ENCODE measurements around the gene EMP3. TPM values are rescaled to one million over a fixed set of nuclear protein-coding genes. Genes with fewer than 3 reads are reported as not detected.
"Not testable (repeated sequence)": the region's sequence is repeated elsewhere in the genome, so short reads cannot be mapped to it uniquely, and the experiment has no call there.

EMP3 gene
- total RNA-seq, 1 donor from 2014 or later: 6.5 TPM

DNA sequence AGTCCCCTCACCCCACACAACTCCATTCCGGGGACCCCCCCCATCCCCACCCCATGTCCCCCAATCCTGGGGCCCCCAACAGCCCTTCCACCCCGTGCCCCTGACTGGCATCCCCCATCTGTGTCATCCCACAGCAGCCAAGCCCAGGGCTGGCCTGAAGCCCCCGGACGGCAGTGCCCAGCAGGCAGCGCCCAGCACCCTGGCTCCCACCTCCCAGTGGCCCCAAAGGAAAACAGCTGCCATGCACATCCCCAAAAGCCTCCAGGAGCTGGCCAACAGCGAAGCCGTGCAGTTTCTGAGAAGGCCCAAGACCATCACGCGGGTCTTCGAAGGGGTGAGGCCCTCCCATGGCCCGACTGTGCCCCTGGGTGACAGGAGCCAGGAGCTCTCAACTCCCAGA lies 40.2 kb downstream of the EMP3 start:
- TF ChIP-seq, protein P1, sequence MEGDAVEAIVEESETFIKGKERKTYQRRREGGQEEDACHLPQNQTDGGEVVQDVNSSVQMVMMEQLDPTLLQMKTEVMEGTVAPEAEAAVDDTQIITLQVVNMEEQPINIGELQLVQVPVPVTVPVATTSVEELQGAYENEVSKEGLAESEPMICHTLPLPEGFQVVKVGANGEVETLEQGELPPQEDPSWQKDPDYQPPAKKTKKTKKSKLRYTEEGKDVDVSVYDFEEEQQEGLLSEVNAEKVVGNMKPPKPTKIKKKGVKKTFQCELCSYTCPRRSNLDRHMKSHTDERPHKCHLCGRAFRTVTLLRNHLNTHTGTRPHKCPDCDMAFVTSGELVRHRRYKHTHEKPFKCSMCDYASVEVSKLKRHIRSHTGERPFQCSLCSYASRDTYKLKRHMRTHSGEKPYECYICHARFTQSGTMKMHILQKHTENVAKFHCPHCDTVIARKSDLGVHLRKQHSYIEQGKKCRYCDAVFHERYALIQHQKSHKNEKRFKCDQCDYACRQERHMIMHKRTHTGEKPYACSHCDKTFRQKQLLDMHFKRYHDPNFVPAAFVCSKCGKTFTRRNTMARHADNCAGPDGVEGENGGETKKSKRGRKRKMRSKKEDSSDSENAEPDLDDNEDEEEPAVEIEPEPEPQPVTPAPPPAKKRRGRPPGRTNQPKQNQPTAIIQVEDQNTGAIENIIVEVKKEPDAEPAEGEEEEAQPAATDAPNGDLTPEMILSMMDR (IDR thresholded peaks at IDR 0.05; ENCODE audit: partially characterized antibody, unreplicated experiment): no peak
- Mint-ChIP-seq H3K27me3 (ENCODE audit: unreplicated experiment) (peaks cover 4% of the 10 kb centered on the region), H3K27ac (ENCODE audit: unreplicated experiment) (no peak overlapping the region), H3K4me1 (ENCODE audit: low read depth, unreplicated experiment) (peaks cover 11% of the 10 kb centered on the region), H3K4me3 (ENCODE audit: unreplicated experiment) (no peak overlapping the region), H3K36me3 (ENCODE audit: unreplicated experiment) (no peaks in the 10 kb centered on the region), H3K9me3 (ENCODE audit: unreplicated experiment) (peaks cover 4% of the 10 kb centered on the region)
- no peak for DNase-seq

DNA sequence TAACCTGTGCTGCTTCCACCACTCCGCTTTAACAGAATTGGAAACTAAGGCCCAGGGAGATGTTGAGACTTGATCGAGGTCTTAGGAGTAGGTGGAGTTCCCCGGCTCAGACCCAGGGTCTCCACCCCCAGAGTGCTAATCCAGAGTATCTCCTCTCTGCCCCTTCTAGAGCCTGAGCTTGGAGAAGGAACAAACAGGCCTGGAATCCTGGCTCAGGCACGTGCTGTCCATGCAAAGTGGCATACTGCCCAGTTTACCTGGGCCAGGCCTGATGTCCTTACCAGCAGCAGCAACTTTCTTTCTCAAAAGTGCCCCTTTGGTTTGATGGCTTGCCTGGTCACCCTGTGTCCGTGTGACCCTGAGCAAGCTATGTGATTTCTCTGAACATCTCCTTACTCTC lies 42.5 kb downstream of the EMP3 start:
- TF ChIP-seq, protein P1 (IDR thresholded peaks at IDR 0.05; ENCODE audit: partially characterized antibody, unreplicated experiment): no peak
- no peaks in the 10 kb centered on the region for H3K36me3 Mint-ChIP-seq (ENCODE audit: unreplicated experiment)
- DNase-seq: no peak
- H3K9me3 Mint-ChIP-seq (ENCODE audit: unreplicated experiment): peaks cover 8% of the 10 kb centered on the region
- peak overlapping the region; percentile 13 for H3K4me3 Mint-ChIP-seq (ENCODE audit: unreplicated experiment)
- peaks cover 5% of the 10 kb centered on the region for H3K27me3 Mint-ChIP-seq (ENCODE audit: unreplicated experiment)
- no peak overlapping the region for H3K27ac Mint-ChIP-seq (ENCODE audit: unreplicated experiment)
- H3K4me1 Mint-ChIP-seq (ENCODE audit: low read depth, unreplicated experiment): peaks cover 18% of the 10 kb centered on the region

DNA sequence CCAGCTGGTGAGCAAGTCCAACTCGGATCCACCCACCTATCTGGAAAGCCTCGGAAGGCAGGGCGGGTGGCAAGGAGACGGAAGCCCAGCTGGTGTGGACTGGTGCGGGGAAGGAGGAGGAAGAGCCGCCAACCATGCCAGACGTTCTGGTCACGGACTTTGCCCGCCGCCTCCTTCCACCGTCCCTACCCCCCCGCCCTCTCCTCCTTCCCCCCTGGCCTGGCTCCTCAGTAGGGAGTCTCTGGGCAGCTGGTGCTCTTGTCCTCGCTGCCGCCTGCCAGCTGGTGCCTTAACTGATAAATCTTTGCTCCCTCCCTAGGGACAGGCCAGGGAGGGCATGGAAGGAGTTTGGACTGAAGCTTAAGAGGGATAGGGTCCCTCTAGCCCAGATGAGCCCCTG lies 43.6 kb downstream of the EMP3 start:
- H3K4me1 Mint-ChIP-seq (ENCODE audit: low read depth, unreplicated experiment): peaks cover 19% of the 10 kb centered on the region
- TF ChIP-seq, protein P1 (IDR thresholded peaks at IDR 0.05; ENCODE audit: partially characterized antibody, unreplicated experiment): no peak
- no peaks in the 10 kb centered on the region for H3K36me3 Mint-ChIP-seq (ENCODE audit: unreplicated experiment)
- no peak overlapping the region for H3K4me3 Mint-ChIP-seq (ENCODE audit: unreplicated experiment)
- DNase-seq: peak; percentile 47
- peaks cover 5% of the 10 kb centered on the region for H3K27me3 Mint-ChIP-seq (ENCODE audit: unreplicated experiment)
- H3K27ac Mint-ChIP-seq (ENCODE audit: unreplicated experiment): no peak overlapping the region
- peaks cover 4% of the 10 kb centered on the region for H3K9me3 Mint-ChIP-seq (ENCODE audit: unreplicated experiment)

DNA sequence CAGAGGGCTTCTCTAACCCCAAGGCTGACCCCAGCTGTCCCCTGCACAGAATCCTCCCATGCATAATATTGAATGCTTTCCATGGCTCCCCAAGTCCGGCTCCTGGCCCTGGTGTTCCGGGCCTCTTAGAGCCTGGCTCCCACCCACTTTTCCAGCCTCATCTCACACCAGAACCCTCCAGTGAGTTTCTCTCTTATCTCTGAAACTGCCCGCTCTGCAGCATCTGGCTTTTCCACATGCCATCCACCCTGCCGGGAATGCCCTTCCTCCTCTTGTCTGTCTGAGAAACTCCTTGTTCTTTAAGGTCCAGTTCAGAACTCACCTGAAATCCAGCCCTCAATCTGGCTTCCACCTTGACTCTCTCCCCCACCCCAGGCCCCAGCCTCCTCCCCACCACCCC lies 45.6 kb downstream of the EMP3 start:
- no peak overlapping the region for H3K4me3 Mint-ChIP-seq (ENCODE audit: unreplicated experiment)
- peaks cover 19% of the 10 kb centered on the region for H3K4me1 Mint-ChIP-seq (ENCODE audit: low read depth, unreplicated experiment)
- DNase-seq: no peak
- peaks cover 4% of the 10 kb centered on the region for H3K9me3 Mint-ChIP-seq (ENCODE audit: unreplicated experiment)
- peaks cover 5% of the 10 kb centered on the region for H3K27me3 Mint-ChIP-seq (ENCODE audit: unreplicated experiment)
- TF ChIP-seq, protein P1 (IDR thresholded peaks at IDR 0.05; ENCODE audit: partially characterized antibody, unreplicated experiment): no peak
- no peaks in the 10 kb centered on the region for H3K36me3 Mint-ChIP-seq (ENCODE audit: unreplicated experiment)
- peak overlapping the region; percentile 72 for H3K27ac Mint-ChIP-seq (ENCODE audit: unreplicated experiment)

DNA sequence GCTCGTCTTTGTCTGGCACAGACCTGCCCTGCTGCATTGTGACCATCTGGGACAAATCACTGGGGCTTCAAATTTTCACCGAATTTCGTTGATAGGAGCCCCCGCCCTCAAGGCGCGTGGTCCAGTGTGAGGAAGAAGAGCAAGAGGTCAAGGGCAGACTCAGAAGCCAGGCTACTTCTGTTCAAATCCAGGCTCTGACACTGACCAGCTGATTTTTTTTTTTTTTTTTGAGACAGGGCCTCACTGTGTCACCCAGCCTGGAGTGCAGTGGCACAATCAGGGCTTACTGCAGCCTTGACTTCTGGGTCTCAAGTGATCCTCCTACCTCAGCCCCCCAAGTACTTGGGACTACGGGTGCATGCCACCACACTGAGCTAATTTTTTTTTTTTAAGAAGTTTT lies 46.0 kb downstream of the EMP3 start:
- TF ChIP-seq, protein P1 (IDR thresholded peaks at IDR 0.05; ENCODE audit: partially characterized antibody, unreplicated experiment): no peak

DNA sequence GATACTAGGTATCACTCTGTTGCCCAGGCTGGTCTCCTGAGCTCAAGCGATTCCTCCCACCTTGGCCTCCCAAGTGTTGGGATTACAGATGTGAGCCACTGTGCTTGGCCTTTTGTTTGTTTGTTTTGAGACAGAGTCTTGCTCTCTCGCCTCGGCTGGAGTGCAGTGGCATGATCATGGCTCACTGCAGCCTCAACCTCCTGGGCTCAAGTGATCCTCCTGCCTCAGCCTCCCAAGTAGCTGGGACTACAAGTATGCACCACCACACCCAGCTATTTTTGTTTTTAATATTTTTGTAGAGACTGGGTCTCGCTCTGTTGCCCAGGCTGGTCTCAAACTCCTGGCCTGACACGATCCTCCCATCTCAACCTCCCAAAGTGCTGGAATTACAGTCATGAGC lies 46.4 kb downstream of the EMP3 start:
- H3K9me3 Mint-ChIP-seq (ENCODE audit: unreplicated experiment); H3K36me3 Mint-ChIP-seq (ENCODE audit: unreplicated experiment): not testable (repeated sequence)

More for the DNA sequence above, 46.0 kb downstream of the EMP3 start:
- Mint-ChIP-seq H3K27me3 (ENCODE audit: unreplicated experiment) (peaks cover 5% of the 10 kb centered on the region), H3K36me3 (ENCODE audit: unreplicated experiment) (no peaks in the 10 kb centered on the region), H3K27ac (ENCODE audit: unreplicated experiment) (peak overlapping the region; percentile 72), H3K4me1 (ENCODE audit: low read depth, unreplicated experiment) (peaks cover 19% of the 10 kb centered on the region), H3K4me3 (ENCODE audit: unreplicated experiment) (no peak overlapping the region), H3K9me3 (ENCODE audit: unreplicated experiment) (peaks cover 4% of the 10 kb centered on the region)
- no peak for DNase-seq

More for the DNA sequence above, 46.4 kb downstream of the EMP3 start:
- not testable (repeated sequence) for DNase-seq; H3K27me3 Mint-ChIP-seq (ENCODE audit: unreplicated experiment); H3K27ac Mint-ChIP-seq (ENCODE audit: unreplicated experiment); H3K4me3 Mint-ChIP-seq (ENCODE audit: unreplicated experiment)
- H3K4me1 Mint-ChIP-seq (ENCODE audit: low read depth, unreplicated experiment): peaks cover 19% of the 10 kb centered on the region
